Stimulated activated CD4-positive, alpha-beta T cell treated with anti-CD3 and anti-CD28 coated beads, Interleukin-4, amount 100 ng/mL, for 1 hour (primary cell): ENCODE measurements around the gene AR.

ENCODE experiments used
- DNase-seq: peaks from one replicate; pipeline ENCODE4 v3.0.0-alpha.2; 2020

AR gene

DNA sequence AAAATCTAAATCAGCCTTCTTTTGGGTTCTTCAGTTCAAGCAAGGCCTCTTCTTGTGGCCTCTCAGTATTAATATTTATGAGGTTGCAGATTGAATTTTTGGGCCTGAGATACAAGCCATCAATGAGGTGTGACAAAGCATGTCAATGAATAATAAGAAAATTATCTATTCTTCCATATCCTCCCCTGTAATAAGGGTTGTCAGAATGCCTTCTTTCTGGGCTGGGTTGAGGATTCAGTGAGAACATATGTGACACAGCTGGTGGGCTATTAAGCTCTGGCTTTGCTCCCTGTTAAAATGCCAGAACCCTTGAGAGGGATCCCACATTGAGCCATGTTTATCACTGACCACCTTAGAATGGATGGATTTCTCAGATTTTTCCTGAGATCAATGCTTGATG, 187.2 kb downstream of the AR start:
- DNase-seq, result no peak

DNA sequence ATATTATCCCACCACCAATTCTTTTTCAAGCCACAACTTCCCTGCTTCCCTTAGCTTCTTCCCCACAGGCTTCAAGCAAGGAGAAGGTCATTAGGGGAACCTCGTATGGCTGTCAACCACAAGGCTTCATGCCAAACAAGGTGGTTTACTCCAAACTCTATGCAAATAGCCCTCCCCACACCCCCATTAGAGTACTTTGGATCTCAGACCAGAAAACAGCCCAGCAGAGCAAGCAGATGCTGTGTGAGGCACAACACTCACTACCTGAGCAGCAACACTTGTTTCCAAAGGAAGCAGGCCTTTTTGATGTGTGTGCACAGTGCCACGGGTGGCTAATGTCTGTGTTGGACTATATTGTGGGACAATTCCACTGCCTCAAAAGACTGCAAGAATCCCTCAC, 189.0 kb downstream of the AR start:
- no peak for DNase-seq

DNA sequence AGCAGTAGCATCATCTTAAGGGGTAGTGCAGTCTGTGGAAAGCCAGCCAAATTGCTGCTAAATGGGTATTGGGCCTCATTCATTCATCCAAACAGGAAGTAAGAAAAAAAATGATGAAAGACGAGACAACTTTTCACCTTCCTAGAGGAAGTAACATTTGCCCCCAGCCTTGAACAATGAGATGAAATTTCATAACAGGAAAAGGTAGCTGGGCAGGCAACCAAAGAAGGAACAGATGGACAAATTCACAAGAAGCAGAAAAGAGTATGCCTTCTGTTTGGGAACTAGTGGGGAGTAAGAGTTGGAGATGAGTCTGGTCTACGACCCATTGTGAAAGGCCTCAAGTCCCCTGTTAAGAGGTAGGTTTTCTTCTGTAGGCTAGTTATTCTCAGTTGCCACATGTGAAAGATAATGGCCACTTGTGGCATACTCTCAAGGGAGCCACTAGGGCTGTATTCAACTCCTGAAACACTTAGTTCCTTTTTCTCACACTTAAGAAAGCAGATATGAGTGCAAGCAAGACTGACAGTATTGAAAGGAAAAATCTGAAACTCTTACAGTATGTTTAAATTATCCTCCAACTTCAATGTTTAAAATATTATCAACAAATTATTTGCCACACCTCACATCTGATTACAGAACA, 190.4 kb downstream of the AR start:
- DNase-seq, result no peak

DNA sequence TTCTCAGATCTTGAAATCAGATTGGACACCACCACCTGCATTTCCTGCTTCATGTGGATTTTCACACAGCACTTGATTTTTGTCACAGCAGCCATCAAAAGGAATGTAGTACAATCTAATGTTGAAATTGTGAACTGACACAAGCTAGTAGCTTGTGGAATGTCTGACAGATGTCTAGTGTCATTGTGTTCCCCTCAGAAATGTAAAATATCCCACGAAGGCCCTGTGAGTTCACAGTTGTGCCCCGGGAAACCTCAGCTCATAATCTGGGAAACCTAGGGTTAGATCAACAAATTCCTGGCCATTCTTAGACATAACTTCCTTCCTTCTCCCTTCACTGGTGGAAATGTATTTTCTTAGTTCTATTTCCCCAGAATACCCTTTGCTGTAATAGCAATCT, 205.7 kb downstream of the AR start:
- no peak for DNase-seq

- DNase-seq, result no peak
Measured at GRCh38 chrX:67750694-67751093, 206.9 kb downstream of the AR start.

DNA sequence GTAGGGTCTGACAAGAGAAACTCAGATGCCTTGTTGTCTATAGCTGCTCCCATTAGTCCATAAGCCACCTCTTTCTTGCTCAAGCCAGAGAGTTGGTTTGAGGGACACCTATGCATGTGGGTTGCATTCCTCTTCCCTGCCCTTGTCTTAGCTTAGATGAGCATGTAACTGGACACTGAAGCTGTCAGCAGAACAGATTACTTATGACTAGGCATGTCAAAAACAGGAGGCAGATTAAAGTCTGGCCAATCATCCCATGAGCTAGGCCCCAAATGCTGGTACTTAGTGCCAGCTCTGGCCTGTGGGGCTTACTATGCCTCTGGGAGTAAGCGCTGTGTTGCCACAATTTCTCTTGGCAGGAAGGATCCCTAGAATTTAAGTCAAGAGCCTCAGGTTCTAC, 215.2 kb downstream of the AR start:
- DNase-seq, result no peak

- no peak for DNase-seq
Measured at GRCh38 chrX:67777148-67777547, 233.3 kb downstream of the AR start.

- DNase-seq, result no peak
Measured at GRCh38 chrX:67779099-67779498, 235.3 kb downstream of the AR start.
